NT2/D1 (cell line): ENCODE data around the gene MAP7.

Source experiments
- DNase-seq: peaks from one replicate; pipeline ENCODE4 v3.0.0-alpha.2; 2011; ENCODE audit warnings: low read depth, low spot score
- H3K27me3 ChIP-seq: 2 replicates; pipeline ENCODE4 v1.6.0; 2011; ENCODE audit warnings: mild to moderate bottlenecking; ENCODE audit not compliant: insufficient read length, insufficient read depth
- H3K36me3 ChIP-seq: 2 replicates; pipeline ENCODE4 v1.6.1; 2011; ENCODE audit warnings: mild to moderate bottlenecking, low read length, mixed read lengths; ENCODE audit not compliant: insufficient read depth, insufficient read length
- H3K4me1 ChIP-seq: 2 replicates; pipeline ENCODE4 v1.5.1; 2011; ENCODE audit not compliant: insufficient read depth, insufficient read length
- H3K4me3 ChIP-seq: 2 replicates; pipeline ENCODE4 v1.5.1; 2011; ENCODE audit warnings: low read depth; ENCODE audit not compliant: insufficient read length
- H3K9ac ChIP-seq: 2 replicates; pipeline ENCODE4 v1.6.0; 2011; ENCODE audit warnings: low read depth; ENCODE audit not compliant: insufficient read length
- H3K9me3 ChIP-seq: 2 replicates; pipeline ENCODE4 v1.5.1; 2011; ENCODE audit warnings: mild to moderate bottlenecking, low read length; ENCODE audit not compliant: insufficient read depth
- SUZ12 ChIP-seq: IDR thresholded peaks from 2 replicates; pipeline ENCODE4 v1.6.1; 2011; ENCODE audit not compliant: insufficient read length, insufficient read depth; ENCODE audit errors: extremely low read depth
- YY1 ChIP-seq: IDR thresholded peaks from 2 replicates; pipeline ENCODE4 v1.6.1; 2011; ENCODE audit not compliant: insufficient read length, insufficient read depth
- ZNF274 ChIP-seq: IDR thresholded peaks from 2 replicates; pipeline ENCODE4 v1.6.1; 2011; ENCODE audit warnings: mild to moderate bottlenecking, low read depth, low read length

The MAP7 gene

DNA sequence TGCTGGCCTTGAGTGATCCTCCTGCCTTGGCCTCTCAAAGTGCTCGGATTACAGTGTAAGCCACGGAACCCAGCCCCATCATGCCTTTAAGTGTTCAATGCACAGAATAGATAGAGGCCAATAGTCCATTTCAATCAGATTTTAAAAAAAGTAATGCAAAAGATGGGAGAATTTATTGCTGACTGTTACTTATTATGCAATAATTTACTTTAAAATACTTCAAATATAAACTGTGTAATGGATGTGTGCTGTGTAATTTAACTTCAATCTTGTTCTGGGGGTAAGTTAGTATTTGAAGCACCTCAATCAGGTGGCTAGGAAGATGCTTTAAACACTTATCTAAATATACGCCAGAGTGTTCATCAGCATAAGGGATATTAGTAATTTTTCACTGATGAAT is 208.9 kb downstream of the MAP7 start:
- Histone ChIP-seq H3K36me3 (no peaks in the 10 kb centered on the region), H3K4me1 (no peaks in the 10 kb centered on the region), H3K9ac (no peak overlapping the region), H3K9me3 (no peaks in the 10 kb centered on the region), H3K27me3 (no peaks in the 10 kb centered on the region), H3K4me3 (no peak overlapping the region)
- no peak for TF ChIP-seq SUZ12
- TF ChIP-seq ZNF274, result no peak
- no peak for TF ChIP-seq YY1
- no peak for DNase-seq

DNA sequence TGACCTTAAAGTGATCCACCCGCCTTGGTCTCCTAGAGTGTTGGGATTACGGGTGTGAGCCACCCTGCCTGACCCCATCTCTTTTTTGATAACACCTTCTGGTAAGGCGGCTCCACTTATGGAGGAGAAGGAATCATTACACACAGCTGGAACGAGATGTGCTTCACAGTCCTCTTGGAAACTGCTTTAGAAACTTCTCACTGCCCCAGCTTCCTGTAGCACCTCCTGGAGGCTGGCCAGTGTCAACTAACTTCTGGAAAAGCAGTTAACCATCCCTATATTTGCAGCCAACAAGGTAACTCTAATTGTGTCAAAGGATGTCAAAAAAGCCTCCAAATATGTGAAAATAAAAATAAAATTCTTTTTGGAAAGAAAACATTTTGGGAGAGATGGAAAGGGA is 211.7 kb downstream of the MAP7 start:
- no peaks in the 10 kb centered on the region for H3K36me3 ChIP-seq
- no peak overlapping the region for H3K4me3 ChIP-seq
- H3K27me3 ChIP-seq, result no peaks in the 10 kb centered on the region
- H3K9me3 ChIP-seq, result no peaks in the 10 kb centered on the region
- no peak for DNase-seq
- H3K9ac ChIP-seq, result no peak overlapping the region
- peaks cover 2% of the 10 kb centered on the region for H3K4me1 ChIP-seq
- TF ChIP-seq SUZ12, result no peak

DNA sequence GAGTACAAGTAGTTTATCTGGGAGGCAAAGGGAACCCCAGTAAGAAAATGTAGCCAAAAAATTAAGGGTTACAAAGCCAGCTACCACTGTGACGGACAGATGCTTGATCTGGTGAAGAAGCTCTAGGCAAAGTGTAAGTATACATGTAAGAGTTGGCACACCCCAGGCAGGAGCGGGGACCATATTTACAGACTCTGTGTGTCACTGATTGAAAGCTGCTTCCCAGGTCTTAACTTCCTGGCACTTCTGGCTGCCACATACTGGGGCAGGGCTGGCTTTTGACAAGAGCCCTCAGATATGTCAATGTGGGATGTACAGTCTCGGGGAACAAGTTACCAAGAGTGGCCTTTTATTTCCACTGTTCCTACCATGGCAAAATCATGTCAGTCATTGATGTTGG is 212.6 kb downstream of the MAP7 start:
- H3K9ac ChIP-seq, result no peak overlapping the region
- no peaks in the 10 kb centered on the region for H3K36me3 ChIP-seq
- peaks cover 2% of the 10 kb centered on the region for H3K4me1 ChIP-seq
- no peaks in the 10 kb centered on the region for H3K9me3 ChIP-seq
- H3K27me3 ChIP-seq, result no peaks in the 10 kb centered on the region
- no peak overlapping the region for H3K4me3 ChIP-seq
- DNase-seq, result no peak
- no peak for TF ChIP-seq ZNF274
- no peak for TF ChIP-seq YY1
- TF ChIP-seq SUZ12, result no peak

DNA sequence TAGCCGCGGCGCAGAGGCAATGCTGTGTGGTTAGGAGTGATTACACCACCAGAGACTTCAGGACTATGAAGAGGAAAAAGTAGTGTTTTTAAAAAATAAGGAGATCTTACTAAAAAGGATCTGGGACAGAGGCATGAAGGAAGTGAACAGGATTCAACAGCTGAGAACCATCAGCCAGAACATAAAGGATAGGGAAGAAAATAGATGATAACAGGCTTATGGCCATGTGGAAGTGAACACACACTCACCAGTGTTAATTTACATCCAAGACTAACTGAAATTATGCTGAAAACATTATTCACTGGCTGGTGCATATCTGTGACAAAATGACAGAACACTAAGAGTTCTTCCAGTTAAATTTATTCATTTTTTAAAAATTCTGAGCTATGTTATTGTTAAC is 213.1 kb downstream of the MAP7 start:
- TF ChIP-seq ZNF274 (no peak), YY1 (no peak), SUZ12 (no peak)
- H3K27me3 ChIP-seq, result no peaks in the 10 kb centered on the region

DNA sequence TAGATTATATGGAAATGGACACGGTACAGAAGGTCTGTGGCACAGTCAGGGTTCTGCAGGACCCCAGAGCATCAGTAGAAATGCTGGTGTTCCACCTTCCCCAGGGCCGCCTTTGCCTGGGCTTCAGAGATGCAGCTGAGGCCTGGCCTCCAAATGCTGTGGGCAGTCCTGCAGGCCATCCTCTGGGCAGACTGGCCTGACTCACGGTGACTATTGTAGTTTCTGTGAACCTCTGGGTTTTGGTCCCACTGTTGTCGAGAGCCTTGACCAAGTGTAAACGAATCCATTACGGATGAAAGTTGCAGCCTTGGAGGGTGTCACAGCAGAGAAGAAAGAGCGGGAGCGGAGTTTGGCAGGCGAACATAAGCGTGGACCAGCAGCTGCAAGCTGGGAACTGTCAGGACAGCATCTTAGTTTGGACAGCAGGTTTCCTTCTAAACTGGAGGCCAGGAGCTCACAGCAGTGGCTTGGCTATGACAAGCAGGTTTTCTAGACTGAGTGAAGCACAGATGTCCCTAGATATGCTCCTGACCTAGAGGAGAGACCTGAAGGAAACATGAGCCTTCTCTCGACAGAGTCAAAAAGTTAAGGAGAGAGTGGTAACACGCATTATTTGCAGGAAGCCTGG is 214.4 kb downstream of the MAP7 start:
- H3K27me3 ChIP-seq, result no peaks in the 10 kb centered on the region
- H3K4me3 ChIP-seq, result no peak overlapping the region
- no peaks in the 10 kb centered on the region for H3K36me3 ChIP-seq
- no peak overlapping the region for H3K9ac ChIP-seq
- DNase-seq, result no peak
- no peaks in the 10 kb centered on the region for H3K9me3 ChIP-seq
- TF ChIP-seq ZNF274 (no peak), SUZ12 (no peak), YY1 (no peak)
- peaks cover 2% of the 10 kb centered on the region for H3K4me1 ChIP-seq

More for the DNA sequence above, 213.1 kb downstream of the MAP7 start:
- DNase-seq, result no peak
- Histone ChIP-seq H3K9me3 (no peaks in the 10 kb centered on the region), H3K36me3 (no peaks in the 10 kb centered on the region), H3K4me1 (peaks cover 2% of the 10 kb centered on the region), H3K4me3 (no peak overlapping the region), H3K9ac (no peak overlapping the region)

DNA sequence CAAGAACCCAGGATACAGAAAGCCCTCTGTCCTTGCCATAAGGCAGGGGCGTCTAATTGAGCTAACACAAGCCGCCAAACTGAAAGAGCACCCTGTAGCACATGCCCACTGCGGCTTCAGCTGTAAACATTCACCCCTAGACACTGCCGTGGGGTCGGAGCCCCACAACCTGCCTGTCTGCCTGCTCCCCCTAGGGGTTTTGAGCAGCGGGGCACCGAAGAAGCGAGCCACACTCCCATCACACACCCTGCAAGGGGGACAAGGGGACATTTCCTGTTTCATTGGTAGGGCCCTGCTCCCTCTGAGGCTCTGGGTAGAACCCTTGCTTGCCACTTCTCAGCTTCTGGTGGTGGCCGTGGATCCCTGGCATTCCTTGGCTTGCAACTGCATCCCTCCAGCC is 215.4 kb downstream of the MAP7 start:
- Histone ChIP-seq H3K4me3 (no peak overlapping the region), H3K4me1 (peaks cover 2% of the 10 kb centered on the region), H3K36me3 (no peaks in the 10 kb centered on the region), H3K9me3 (no peaks in the 10 kb centered on the region), H3K9ac (no peak overlapping the region), H3K27me3 (no peaks in the 10 kb centered on the region)
- no peak for TF ChIP-seq YY1
- no peak for TF ChIP-seq SUZ12
- TF ChIP-seq ZNF274, result no peak
- DNase-seq, result no peak

DNA sequence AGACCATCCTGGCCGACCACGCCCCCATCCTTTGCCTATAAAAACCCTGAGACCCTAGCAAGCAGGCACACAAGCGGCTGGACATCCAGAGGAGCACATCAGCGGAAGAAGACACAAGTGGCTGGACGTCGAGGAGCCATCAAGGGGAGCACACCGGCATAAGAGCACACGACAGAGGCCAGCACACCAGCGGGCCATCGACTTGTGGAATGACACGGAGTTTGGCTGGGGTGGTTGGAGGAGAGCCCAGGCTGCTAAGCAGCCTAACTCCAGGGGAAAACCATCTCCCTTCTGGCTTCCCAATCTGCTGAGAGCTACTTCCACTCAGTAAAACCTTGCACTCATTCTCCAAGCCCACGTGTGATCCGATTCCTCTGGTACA is 215.8 kb downstream of the MAP7 start:
- H3K4me3 ChIP-seq, result no peak overlapping the region
- H3K4me1 ChIP-seq, result peaks cover 2% of the 10 kb centered on the region
- no peaks in the 10 kb centered on the region for H3K27me3 ChIP-seq
- no peak for DNase-seq
- TF ChIP-seq SUZ12, result no peak
- no peak for TF ChIP-seq YY1
- no peak for TF ChIP-seq ZNF274
- no peak overlapping the region for H3K9ac ChIP-seq
- H3K36me3 ChIP-seq, result no peaks in the 10 kb centered on the region
- no peaks in the 10 kb centered on the region for H3K9me3 ChIP-seq

DNA sequence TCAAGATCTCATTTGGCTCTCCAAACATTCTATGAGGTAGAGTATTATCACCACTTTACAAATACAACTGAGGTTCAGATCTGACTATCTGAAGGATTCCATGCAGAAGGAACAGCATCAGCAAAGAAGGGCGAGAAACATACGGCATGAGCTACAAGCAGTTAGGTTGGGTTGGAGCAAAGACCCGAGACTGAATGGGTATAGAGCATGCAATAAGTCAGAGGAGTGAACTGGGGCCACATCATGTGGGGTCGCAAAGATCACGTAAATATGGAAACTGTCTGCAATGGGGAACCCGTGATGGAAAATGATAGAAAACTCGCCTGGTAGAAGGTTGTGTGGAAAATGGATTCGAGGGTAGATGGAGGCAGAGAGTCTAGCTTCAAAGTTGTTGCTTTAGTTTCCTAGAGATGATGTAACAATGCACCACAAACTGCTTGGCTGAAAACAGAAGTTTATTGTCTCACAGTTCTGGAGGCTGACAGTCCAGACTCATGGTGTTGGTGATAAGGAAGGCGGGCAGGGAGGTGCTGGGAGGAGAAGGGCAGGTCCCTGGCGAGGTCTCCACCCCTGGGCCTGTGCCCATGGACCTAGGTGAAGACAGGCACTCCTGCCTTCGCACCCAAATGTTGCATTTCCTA is 216.3 kb downstream of the MAP7 start:
- Histone ChIP-seq H3K9ac (no peak overlapping the region), H3K36me3 (no peaks in the 10 kb centered on the region)
- TF ChIP-seq ZNF274 (no peak), SUZ12 (no peak)

More for the DNA sequence above, 216.3 kb downstream of the MAP7 start:
- no peaks in the 10 kb centered on the region for H3K27me3 ChIP-seq
- no peak for DNase-seq
- H3K9me3 ChIP-seq, result no peaks in the 10 kb centered on the region
- no peak overlapping the region for H3K4me3 ChIP-seq
- peaks cover 2% of the 10 kb centered on the region for H3K4me1 ChIP-seq
